Endometrial microvascular endothelial cells (primary cell): ENCODE data around the gene RAB11A. TPM values are rescaled to one million over a fixed set of nuclear protein-coding genes. Genes with fewer than 3 reads are reported as not detected.

Experiments used
- in situ Hi-C: cut with HindIII; loops from 2 replicates; pipeline ENCODE4 v1.10.0; 2017; ENCODE audit warnings: low sequenced_read_pairs, low pct_unique_long_range_greater_than_20kb; ENCODE audit errors: inconsistent ontology term
- total RNA-seq: library from RNA; depleted of rRNA; stranded (reverse); fragments of >200 nt; gene quantifications from one replicate; pipeline ENCODE4 v1.2.3, GENCODE V29; 2015; ENCODE audit errors: inconsistent ontology term

Gene RAB11A
- total RNA-seq, 1 donor from 2014 or later, result 633 TPM

GRCh38 chr15:65875458-65875857 lies 6.2 kb downstream of the RAB11A start:
- in situ Hi-C loops, result no loop called here

DNA sequence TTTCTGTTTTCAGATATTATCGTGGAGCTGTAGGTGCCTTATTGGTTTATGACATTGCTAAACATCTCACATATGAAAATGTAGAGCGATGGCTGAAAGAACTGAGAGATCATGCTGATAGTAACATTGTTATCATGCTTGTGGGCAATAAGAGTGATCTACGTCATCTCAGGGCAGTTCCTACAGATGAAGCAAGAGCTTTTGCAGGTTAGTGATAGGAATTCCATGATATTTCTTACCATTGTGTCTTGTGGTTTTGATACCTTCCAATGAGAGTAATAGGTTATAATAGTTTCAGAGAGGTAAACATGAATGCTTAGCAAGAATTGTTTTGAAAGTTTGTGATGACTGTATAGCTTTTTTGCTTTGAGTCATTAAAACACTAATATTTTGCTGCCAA lies 8.5 kb downstream of the RAB11A start:
- in situ Hi-C loops, result no loop called here

GRCh38 chr15:65881766-65882434 lies 12.6 kb downstream of the RAB11A start:
- in situ Hi-C loops, result no loop called here

DNA sequence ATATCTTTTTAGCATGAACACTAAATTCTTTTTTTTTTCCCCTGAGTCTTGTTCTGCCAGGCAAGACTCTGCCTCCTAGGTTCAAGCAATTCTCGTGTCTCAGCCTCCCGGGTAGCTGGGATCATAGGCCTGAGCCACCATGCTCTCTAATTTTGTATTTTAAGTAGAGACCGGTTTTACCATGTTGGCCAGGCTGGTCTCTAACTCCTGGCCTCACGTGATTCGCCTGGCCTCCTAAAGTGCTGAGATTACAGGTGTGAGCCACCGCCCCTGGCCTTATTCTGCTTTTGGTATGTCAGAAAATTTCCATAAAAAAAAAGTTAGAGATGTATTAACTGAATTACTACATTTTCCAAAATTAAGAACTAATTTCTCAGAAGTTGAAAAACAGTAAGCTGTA lies 14.3 kb downstream of the RAB11A start:
- in situ Hi-C loops, result no loop called here

DNA sequence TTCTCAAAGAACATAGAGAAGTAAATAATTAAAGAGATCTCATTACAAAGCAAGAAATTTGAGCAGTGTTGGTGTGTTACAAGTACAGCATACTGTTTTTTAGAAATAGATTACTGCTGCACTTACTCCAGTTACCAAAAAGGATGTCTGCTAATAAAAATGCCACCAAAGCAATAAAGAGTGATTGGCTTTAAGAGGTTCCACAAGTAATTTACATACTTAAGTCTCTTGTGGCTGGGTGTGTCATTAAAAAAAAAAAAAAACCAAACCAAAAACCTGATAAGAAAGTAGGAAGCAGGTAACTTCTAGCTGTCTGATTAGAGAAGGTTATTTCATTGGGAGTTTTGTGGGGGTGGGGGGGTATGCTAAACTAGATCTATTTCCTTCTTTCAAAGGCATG lies 15.2 kb downstream of the RAB11A start:
- in situ Hi-C loops, result no loop called here

DNA sequence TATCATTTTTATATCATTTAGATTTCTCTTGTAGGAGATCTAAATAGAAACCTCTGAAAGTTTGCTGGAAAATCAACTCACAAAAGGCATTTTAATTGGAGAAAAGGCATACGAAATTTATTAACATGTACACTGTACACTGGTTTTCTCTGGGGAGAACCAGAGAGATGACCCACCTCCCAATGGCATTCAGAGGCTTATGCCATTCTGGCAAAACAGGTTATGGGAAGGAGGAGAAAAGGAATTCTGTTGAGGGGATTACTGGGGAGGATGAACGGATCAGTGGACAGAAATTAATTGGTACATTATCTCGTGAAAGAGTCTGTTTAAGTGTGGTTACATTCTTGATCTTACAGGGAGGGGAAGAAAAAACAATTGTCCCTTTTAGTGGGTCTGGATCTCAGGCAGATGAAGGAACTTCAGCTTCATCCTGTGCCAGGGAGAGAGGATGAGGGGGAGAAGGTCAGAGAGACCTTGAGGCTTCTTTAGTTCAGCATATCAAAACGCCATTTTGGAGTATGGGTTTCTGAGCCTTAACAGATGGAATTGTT lies 16.5 kb downstream of the RAB11A start:
- in situ Hi-C loops, result no loop called here

DNA sequence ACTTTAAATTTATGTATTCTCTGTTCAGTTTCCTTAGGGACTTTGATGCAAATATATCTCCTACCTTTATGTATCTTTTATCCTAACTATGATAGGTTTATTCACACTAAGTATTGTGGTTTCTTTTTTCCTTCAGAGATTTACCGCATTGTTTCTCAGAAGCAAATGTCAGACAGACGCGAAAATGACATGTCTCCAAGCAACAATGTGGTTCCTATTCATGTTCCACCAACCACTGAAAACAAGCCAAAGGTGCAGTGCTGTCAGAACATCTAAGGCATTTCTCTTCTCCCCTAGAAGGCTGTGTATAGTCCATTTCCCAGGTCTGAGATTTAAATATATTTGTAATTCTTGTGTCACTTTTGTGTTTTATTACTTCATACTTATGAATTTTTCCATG lies 18.3 kb downstream of the RAB11A start:
- in situ Hi-C loops, result no loop called here

DNA sequence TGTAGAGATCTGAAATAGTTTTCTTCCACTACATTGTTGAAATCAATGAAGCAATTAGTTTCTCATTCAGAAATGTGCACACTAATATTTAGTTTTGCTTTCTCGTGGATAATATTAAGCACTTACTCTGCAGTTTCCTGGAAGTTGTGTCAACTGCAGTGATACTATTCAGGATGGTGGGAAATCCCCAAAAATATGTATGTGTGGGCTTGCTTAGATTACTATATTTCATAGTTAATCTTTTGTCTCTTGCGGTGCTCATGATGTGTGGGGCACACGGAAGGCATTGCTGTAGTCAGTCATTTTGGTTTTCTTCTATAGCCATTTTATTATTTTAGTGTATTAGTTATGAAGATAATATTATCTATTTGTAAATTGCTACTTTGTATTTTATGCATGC lies 19.7 kb downstream of the RAB11A start:
- in situ Hi-C loops, result no loop called here

DNA sequence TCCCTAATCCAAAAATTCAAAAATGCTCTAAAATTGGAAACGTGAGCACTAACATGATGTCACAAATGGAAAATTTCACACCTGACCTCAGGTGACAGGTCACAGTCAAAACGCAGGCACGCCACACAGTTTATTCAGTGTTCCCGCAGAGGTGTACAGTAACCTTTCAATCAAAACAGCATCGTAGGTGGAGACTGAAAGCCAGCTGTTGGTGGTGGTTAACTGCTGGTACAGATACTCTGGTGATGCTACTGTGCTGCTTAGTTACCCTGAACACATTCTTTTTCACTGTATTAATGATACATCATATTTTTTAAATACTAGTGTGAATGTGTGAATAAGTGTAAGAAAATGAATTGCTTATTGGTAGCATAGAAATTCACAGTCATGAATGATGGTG lies 23.8 kb downstream of the RAB11A start:
- in situ Hi-C loops, result no loop called here

- in situ Hi-C loops, result no loop called here
These were observed 26.9 kb downstream of the RAB11A start for GRCh38 chr15:65896236-65896635.

DNA sequence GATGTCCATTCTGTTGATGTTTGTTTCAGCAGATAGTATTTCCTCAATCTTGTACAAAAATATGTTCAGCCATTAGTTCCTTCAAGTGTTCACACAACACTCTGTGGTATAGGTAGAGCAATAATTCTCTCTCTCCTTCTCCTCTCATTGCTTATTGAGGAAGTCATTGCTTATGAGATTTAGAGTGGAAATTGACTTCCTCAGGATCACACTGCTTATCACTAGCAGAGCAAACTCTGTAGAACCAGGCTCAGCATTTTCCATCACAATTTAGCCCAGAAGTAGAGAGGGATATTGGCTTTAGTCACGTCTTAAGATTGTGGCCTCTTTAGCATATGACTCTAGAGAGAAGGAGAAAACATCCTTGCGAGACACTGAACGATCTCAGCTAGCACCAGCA lies 31.2 kb downstream of the RAB11A start:
- in situ Hi-C loops, result no loop called here

- in situ Hi-C loops, result no loop called here
These were observed 32.0 kb downstream of the RAB11A start for GRCh38 chr15:65901336-65901735.

DNA sequence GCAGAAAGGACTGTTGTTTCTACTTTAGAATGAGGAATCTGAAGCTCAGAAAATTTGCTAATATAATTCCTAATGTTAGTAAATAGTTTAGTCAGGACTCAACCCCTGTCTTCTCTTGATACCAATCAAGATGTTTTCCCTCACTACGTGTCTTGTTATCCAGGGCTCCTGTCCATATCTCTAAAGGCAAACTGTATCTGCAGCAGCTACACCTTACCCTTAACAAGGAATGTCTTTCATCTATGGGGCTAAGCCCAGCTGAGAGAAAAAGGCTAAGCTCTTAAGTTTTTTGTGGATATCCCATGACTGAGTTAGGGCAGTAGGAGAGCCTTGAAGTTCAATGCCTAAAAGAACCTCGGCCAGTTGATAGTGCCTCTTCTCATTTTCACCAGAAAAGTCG lies 32.5 kb downstream of the RAB11A start:
- in situ Hi-C loops, result no loop called here

DNA sequence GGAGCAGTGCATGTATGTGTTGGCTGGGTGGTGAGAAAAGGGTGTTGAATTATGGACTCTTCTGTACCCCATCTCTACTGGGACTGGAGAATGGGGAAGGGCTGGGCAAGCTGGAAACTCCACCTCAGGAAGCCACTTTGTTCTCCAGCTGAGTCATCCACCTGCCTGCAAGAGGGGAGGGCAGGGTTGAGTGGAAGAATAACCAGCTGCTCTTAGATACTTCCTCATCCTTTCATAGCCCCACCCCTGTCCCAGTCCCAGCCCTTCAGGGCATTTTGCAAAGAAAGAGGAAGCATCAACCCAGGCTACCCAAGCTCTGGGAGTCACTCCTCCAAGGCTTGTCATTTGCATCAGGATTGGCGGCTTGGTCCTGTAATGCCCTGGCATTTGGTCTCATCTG lies 33.1 kb downstream of the RAB11A start:
- in situ Hi-C loops, result no loop called here

DNA sequence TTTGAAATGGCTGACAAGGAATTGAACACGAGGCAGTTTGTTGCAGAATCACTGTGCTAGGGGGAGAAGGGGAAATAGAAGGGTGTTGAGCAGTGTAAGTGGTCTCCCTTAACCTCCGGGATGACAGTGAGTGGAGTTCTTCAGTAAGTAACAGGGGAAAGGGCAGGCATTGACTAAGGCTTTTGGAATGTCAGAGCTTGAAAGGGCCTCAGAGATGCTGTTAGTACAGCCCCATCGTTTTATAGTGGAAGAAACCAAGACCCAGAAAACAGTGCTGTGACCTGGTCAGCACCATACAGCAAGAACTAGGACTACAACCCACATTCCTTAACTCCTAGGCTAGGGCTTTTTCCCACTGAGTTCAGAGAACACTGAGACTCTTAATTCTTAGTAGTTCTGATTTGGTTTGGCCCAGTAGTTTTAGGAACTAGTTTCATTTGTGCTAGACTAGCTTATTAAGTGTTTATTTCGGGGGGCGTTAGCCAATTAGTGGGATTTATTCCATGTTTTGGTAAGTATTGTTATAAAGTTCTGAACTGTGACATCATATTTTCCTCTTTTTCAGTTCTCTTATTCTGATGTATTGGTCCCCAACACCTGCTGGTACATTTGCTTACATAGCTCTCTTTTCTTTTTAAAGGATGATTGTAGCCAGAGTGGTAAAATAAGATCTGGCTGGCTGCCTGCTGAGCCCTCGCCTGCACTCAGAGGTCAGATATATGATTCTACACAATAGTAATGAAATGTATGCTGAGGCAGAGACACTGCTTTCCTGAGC lies 34.2 kb downstream of the RAB11A start:
- in situ Hi-C loops, result no loop called here

GRCh38 chr15:65904301-65904700 lies 35.0 kb downstream of the RAB11A start:
- in situ Hi-C loops, result no loop called here

DNA sequence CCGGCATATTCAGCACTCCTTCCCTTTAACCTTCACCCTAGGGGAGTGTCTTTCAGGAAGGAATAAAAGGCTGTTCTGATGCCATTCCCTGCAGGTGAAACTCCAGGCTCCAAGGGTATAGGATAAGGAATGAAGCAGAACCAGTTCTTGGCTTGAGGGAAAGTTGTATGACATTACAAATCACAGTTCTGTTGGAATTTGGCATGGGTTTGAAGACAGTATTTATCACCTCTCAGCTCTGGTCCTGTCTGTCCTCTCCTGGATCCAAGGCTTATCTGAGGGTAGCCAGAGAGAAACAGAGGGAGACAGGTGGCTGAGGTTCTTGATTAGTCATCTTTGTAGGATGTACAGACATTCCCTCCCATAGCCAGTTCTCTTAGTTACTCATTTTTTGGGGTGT lies 37.1 kb downstream of the RAB11A start:
- in situ Hi-C loops, result no loop called here

- in situ Hi-C loops, result no loop called here
These were observed 38.4 kb downstream of the RAB11A start for GRCh38 chr15:65907661-65908060.

GRCh38 chr15:65908876-65909275 lies 39.6 kb downstream of the RAB11A start:
- in situ Hi-C loops, result no loop called here

- in situ Hi-C loops, result no loop called here
These were observed 40.5 kb downstream of the RAB11A start for GRCh38 chr15:65909831-65910230.
